Peyer's patch (tissue), 4 donors: ENCODE data around the gene MRPL37. TPM values are rescaled to one million over a fixed set of nuclear protein-coding genes. Genes with fewer than 3 reads are reported as not detected.
A peak's percentile ranks its signal among the peaks of the same experiment; 100 is the strongest.
"Not testable (repeated sequence)": the region's sequence is repeated elsewhere in the genome, so short reads cannot be mapped to it uniquely, and the experiment has no call there.

ENCODE experiments used
- DNase-seq, 3 donors: peaks; one replicate each; pipeline ENCODE4 v3.0.0-alpha.2; 2017 to 2019
- H3K27ac ChIP-seq, 4 donors: fragments of 200-600 bp; sonication (generic); one replicate each; pipeline ENCODE4 v1.5.1; 2016 to 2019
- H3K27me3 ChIP-seq, 2 donors: fragments of 200-600 bp; sonication (generic); one replicate each; pipeline ENCODE4 v1.5.1; 2019
- H3K36me3 ChIP-seq, 3 donors: fragments of 200-600 bp; sonication (generic); one replicate each; pipeline ENCODE4 v1.5.1; 2016 to 2019
- H3K4me1 ChIP-seq, 4 donors: fragments of 200-600 bp; sonication (generic); one replicate each; pipeline ENCODE4 v1.5.1; 2016 to 2019
- H3K4me3 ChIP-seq, 4 donors: fragments of 200-600 bp; sonication (generic); 1 replicate in 3 of 4; 2 replicates in 1 of 4; pipeline ENCODE4 v1.5.1; 2016 to 2019; ENCODE audit warnings: mild to moderate bottlenecking in 1 of 4
- H3K9me3 ChIP-seq, 4 donors: fragments of 200-600 bp; sonication (generic); one replicate each; pipeline ENCODE4 v1.5.1; 2016 to 2019; ENCODE audit warnings: mild to moderate bottlenecking in 1 of 4
- CTCF ChIP-seq, 6 experiments: fragments of 450-650 bp in 4 of 6; fragments of 200-600 bp in 2 of 6; sonication (generic) in 1 of 6; IDR thresholded peaks; one replicate each; pipeline ENCODE4 v1.5.1; 2017 to 2019; ENCODE audit warnings: antibody characterized with exemption in 6 of 6, mild to moderate bottlenecking in 3 of 6, moderate library complexity in 1 of 6
- POLR2A ChIP-seq, 2 donors: fragments of 450-650 bp; IDR thresholded peaks; one replicate each; pipeline ENCODE4 v1.5.1; 2017; ENCODE audit warnings: antibody characterized with exemption in 2 of 2, mild to moderate bottlenecking in 2 of 2, moderate library complexity in 2 of 2
- total RNA-seq, 4 donors: library from RNA; depleted of rRNA; stranded (reverse); fragments of >200 nt; gene quantifications; one replicate each; pipeline ENCODE4 v1.1.0, GENCODE V29; 2016

Gene MRPL37
- total RNA-seq, 4 donors from 2014 or later = 52.8 to 58.3 (median 54.5) TPM

GRCh38 chr1:54207287-54207686, 7.3 kb downstream of the MRPL37 start:
- DNase-seq = no peak
- Histone ChIP-seq H3K9me3 (no peaks in the 10 kb centered on the region), H3K27ac (no peak overlapping the region), H3K27me3 (no peaks in the 10 kb centered on the region), H3K4me3 (no peak overlapping the region), H3K4me1 (peaks cover 0 to 1% (median 0%) of the 10 kb centered on the region in 4 donors), H3K36me3 (peaks cover 0 to 75% (median 0%) of the 10 kb centered on the region in 3 donors)
- TF ChIP-seq POLR2A (IDR thresholded peaks at IDR 0.05) = no peak
- TF ChIP-seq CTCF (IDR thresholded peaks at IDR 0.05) = no peak

- H3K36me3 ChIP-seq = peaks cover 0 to 81% (median 0%) of the 10 kb centered on the region in 3 donors
- H3K27ac ChIP-seq, H3K4me3 ChIP-seq, H3K4me1 ChIP-seq, H3K9me3 ChIP-seq, DNase-seq, H3K27me3 ChIP-seq: not testable (repeated sequence)
Measured at GRCh38 chr1:54207896-54208295, 7.9 kb downstream of the MRPL37 start.

GRCh38 chr1:54212872-54213271, 12.9 kb downstream of the MRPL37 start:
- no peak for TF ChIP-seq POLR2A (IDR thresholded peaks at IDR 0.05)
- no peak for TF ChIP-seq CTCF (IDR thresholded peaks at IDR 0.05)
- Histone ChIP-seq H3K27ac (no peak overlapping the region), H3K9me3 (no peaks in the 10 kb centered on the region), H3K4me1 (no peaks in the 10 kb centered on the region), H3K27me3 (no peaks in the 10 kb centered on the region), H3K4me3 (no peak overlapping the region), H3K36me3 (peaks cover 0 to 95% (median 0%) of the 10 kb centered on the region in 3 donors)
- no peak for DNase-seq

- Histone ChIP-seq H3K4me3 (no peak overlapping the region), H3K27ac (no peak overlapping the region), H3K4me1 (peaks cover 0 to 25% (median 6%) of the 10 kb centered on the region in 4 donors), H3K27me3 (no peaks in the 10 kb centered on the region), H3K36me3 (peaks cover 0 to 81% (median 0%) of the 10 kb centered on the region in 3 donors), H3K9me3 (no peaks in the 10 kb centered on the region)
- no peak for TF ChIP-seq CTCF (IDR thresholded peaks at IDR 0.05)
- TF ChIP-seq POLR2A (IDR thresholded peaks at IDR 0.05) = no peak
- DNase-seq = no peak
Measured at GRCh38 chr1:54215523-54215922, 15.6 kb downstream of the MRPL37 start.

GRCh38 chr1:54218883-54219687, 19.1 kb downstream of the MRPL37 start:
- H3K4me3 ChIP-seq = no peak overlapping the region
- H3K27me3 ChIP-seq = no peaks in the 10 kb centered on the region
- DNase-seq = no peak
- H3K4me1 ChIP-seq = peaks cover 0 to 28% (median 6%) of the 10 kb centered on the region in 4 donors
- peak in 1 of 6 experiments; percentile 3 for TF ChIP-seq CTCF (IDR thresholded peaks at IDR 0.05)
- no peak for TF ChIP-seq POLR2A (IDR thresholded peaks at IDR 0.05)
- peaks cover 0 to 49% (median 0%) of the 10 kb centered on the region in 3 donors for H3K36me3 ChIP-seq
- H3K27ac ChIP-seq = peak overlapping the region in 3 of 4 donors; percentile 12 to 66 (median 59)
- no peaks in the 10 kb centered on the region for H3K9me3 ChIP-seq

- H3K4me3 ChIP-seq = no peak overlapping the region
- peak overlapping the region in 3 of 4 donors; percentile 12 to 66 (median 59) for H3K27ac ChIP-seq
- H3K36me3 ChIP-seq = peaks cover 0 to 43% (median 0%) of the 10 kb centered on the region in 3 donors
Measured at GRCh38 chr1:54219688-54220003, 19.7 kb downstream of the MRPL37 start.

More at GRCh38 chr1:54219688-54220003, 19.7 kb downstream of the MRPL37 start:
- DNase-seq = no peak
- H3K27me3 ChIP-seq = no peaks in the 10 kb centered on the region
- TF ChIP-seq POLR2A (IDR thresholded peaks at IDR 0.05) (no peak), CTCF (IDR thresholded peaks at IDR 0.05) (no peak)
- H3K9me3 ChIP-seq = no peaks in the 10 kb centered on the region
- peaks cover 0 to 28% (median 6%) of the 10 kb centered on the region in 4 donors for H3K4me1 ChIP-seq
